HG02678 (cell line): ENCODE data around the gene LRRC58.
"Not testable (repeated sequence)": the region's sequence is repeated elsewhere in the genome, so short reads cannot be mapped to it uniquely, and the experiment has no call there.

ENCODE experiments used
- ATAC-seq: cut with Tn5 transposase; IDR thresholded peaks from one replicate; pipeline ENCODE4 v1.9.1; 2021; ENCODE audit warnings: mild to moderate bottlenecking, moderate library complexity; ENCODE audit not compliant: unreplicated experiment

Gene LRRC58

GRCh38 chr3:120341658-120342346 is 7.4 kb downstream of the LRRC58 start:
- ATAC-seq = no peak

DNA sequence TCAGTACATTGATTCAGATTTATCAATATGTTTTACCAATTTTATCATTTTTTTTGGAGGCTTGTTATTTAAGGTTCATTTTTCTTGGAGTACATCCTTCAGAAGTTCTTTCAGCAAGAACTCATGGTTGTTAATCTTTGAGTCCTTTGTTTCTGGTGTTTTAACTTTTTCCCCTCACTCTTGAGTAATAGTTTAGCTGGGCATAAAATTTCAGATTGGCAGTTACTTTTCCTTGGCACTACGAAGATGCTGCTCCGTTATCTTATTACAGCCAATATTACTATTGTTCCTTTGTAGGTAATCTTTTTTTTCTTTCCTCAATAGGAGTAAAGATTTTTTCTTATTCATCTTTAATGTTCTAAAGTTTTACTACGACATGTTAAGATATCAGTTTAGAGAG is 9.8 kb downstream of the LRRC58 start:
- ATAC-seq = no peak

DNA sequence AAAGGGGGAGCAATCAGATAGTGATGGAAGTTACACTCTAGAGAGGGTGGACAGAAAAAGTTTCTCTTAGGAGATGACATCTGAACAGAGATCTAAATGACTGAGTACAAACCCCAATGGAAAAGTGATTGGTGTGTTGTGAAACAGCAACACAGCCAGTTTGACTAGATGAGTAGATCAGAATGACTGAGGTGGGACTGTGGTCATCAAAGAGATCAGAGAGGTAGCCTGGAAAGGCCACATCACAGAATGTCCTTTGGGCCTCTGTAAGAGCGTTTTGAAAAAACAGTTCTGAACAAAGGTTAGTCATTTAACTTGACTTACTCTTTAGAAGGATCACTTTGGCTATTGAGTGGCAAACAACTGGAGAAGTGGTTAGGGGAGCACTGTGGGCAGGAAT is 10.6 kb downstream of the LRRC58 start:
- no peak for ATAC-seq

GRCh38 chr3:120332646-120333045 is 16.5 kb downstream of the LRRC58 start:
- ATAC-seq = no peak

DNA sequence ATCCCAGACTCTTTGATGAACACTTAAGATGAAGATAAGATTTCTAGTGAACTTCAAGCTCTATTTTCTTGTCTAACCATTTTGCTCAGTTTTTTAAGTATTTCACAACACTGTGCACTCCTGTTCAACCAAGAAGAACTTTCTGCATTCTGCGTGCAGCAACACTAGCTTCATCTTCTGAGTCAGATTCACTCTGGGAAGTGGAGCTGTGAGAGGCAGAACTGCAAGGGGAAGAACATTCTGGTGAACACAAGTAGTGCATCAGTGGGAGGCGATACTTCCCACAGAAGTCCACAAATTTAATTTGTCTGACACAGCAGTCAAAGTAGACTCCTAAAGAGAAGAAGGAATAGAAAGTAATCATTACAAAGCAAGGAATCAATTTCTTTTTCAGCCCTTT is 18.1 kb downstream of the LRRC58 start:
- ATAC-seq = no peak

DNA sequence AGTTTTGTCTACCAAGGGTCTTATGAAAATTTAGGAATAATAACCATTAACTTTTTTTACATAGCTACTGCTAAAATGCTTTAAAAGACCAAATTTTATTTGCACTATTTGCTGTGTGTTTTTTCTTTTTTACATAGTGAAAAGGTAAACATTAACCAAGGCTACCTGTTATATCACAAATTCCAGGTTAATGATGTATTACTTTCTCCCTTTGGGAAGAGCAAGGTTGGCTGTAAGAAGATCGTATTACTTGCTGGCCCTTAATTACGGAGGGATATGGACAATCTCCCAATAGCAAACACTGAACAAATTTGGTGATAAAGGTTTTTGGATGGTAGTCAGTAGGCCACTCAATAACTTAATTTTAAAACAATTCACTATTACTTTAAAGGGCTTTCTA is 22.4 kb downstream of the LRRC58 start:
- no peak for ATAC-seq

DNA sequence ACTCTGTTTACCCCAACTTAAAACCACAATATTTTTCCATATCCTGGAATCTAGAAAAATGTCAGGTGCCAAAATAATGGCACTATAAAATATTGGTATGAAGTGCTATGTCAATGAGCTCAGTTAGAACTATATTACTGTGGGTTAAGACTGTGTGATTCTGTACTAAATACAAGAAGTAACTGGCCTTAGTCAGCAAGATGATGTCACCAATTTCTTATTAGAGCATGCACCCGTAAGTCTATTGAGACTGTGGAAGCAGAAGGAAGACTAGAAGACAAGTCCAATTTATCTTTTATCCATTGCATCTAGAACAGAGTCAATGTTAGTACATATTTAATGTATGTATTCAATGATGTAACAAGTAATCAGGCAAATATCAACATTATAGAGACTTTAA is 25.0 kb downstream of the LRRC58 start:
- ATAC-seq = no peak

DNA sequence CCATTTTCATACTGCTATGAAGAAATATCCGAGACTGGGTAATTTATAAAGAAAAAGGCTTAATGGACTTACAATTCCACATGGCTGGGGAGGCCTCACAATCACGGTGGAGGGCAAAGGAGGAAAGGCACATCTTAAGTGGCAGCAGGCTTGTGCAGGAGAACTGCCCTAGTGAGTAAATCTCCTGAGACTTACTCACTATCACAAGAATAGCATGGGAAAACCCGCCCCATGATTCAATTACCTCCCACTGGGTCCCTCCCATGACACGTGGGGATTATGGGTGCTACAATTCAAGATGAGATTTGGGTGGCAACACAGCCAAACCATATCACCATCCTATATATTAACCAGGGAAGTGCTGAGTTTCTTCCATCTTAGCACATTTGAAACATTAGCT is 25.4 kb downstream of the LRRC58 start:
- not testable (repeated sequence) for ATAC-seq

GRCh38 chr3:120311863-120312794 is 37.0 kb downstream of the LRRC58 start:
- no peak for ATAC-seq

DNA sequence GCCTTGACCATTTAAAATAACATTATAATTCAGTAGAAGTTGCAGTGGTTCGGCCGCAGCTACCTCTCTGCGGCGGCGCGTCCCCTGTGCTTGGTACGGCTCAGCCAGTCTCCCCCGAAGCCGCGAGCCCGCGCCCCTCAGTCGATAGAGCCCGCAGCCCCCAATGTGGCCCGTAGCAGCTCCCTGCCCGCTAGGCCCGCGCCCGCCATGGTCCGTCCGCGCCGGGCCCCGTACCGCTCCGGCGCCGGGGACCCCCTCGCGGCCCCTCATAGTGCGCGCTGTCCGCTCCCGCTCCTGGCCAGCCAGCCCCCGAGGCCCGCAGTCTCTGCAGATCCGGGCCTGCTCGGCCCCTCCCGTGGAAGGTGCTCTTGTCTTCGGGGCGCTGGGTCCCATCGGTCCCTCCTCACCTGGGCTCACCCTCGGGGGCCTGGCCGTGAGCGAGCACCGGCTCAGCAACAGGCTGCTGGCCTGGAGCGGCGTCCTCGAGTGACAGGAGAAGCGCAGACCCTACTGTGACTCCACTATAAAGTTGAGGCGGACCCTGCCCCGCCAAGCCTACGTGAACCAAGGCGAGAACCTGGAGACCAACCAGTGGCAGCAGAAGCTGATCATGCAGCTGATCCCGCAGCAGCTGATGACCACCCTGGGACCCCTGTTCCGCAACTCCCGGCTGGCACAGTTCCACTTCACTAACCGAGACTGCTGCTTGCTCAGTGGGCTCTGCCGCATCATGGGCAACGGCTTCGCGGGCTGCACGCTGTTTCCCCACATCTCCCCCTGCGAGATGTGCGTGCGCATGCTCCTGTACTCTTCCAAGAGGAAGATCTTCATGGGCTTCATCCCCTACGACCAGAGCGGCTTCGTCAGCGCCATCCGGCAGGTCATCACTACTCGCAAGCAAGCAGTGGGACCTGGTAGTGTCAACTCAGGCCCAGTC is 42.4 kb downstream of the LRRC58 start:
- no peak for ATAC-seq

- no peak for ATAC-seq
Observed at GRCh38 chr3:120304616-120305015, 44.5 kb downstream of the LRRC58 start.

DNA sequence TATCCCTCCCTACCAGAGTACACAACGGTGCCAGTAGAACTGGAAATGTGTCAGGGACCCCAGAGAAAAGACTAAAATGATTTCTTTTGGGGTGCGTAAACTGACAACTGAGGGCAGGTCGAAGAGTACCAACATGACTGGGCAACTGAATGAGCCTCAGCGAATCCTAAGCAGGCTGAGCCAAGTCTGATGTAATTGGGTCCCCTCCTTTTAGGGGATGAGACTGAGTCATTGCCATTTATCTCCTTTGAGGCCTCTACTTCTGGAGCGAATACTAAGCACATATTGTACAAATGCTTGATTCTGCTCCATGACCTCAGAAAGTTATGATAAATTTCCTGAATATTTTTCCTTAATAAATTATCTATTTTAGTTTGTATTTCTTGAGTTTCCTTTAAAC is 46.8 kb downstream of the LRRC58 start:
- ATAC-seq = no peak

DNA sequence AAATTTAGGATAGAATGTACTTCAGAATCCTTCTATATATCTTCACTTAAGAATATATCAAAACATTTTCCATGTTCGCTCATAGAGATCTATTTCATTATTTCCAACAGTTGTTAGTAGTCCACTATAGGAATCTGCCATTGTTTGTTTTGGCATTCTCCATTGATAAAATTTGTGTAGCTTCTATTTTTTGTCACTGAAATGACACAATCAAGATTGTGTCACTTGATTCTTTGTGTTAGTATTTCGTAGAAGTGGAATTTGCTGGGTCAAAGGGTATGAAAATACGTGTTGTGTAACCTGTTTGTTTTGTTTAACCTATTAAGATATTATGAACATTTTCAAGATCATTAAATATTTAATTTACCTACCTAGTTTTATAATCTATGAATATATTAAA is 48.2 kb downstream of the LRRC58 start:
- ATAC-seq = no peak

- ATAC-seq = no peak
Observed at GRCh38 chr3:120299403-120299802, 49.8 kb downstream of the LRRC58 start.

DNA sequence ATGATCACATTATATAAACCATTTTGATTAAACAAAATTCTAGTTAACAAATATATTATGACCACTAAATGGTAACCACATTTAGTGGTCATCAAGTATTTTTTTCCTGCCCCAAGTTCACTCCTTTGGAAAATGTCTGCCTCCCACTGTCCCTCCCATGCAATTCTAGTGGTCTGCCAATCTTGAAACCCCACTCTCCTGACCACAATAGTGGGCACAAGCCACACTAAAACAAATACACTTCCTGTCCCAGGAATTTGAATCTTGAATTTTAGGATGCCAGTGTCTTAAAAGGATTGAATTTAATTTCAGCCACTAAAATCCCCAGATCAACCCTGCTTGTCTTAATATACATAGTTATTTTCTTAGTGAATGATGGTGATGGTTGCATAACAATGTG is 50.2 kb downstream of the LRRC58 start:
- no peak for ATAC-seq

GRCh38 chr3:120291552-120291951 is 57.6 kb downstream of the LRRC58 start:
- ATAC-seq = not testable (repeated sequence)

DNA sequence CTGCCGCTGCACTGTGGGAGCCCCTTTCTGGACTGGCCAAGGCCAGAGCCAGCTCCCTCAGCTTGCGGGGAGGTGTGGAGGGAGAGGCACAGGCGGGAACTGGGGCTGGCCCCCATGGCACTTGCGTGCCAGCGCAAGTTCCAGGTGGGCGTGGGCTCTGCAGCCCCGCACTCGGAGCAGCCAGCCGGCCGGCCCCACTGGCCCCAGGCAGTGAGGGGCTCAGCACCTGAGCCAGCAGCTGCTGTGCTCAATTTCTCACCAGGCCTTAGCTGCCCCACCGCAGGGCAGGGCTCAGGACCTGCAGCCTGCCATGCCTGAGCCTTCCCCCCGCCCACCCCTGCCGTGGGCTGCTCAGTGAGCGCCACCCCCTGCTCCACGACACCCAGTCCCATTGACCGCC is 59.5 kb downstream of the LRRC58 start:
- ATAC-seq = no peak

DNA sequence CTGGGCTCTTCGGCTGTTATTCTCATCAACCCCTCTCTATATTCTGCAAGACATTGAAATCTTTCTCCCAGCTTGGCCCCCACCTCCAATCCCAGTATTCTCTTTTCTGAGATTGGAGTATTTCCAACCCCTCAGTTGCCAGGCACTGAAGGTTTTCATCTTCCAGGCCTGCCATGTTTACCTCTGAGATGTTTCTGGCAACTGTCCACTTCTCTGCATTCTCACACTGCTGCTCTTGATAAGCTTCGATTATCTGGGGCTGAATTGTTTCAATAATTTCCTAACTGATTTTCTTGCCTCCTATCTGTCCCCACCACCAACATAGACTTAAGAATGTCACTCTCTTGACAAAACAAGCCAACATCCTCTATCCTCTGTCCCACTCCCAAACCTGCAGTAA is 62.7 kb downstream of the LRRC58 start:
- ATAC-seq = no peak

DNA sequence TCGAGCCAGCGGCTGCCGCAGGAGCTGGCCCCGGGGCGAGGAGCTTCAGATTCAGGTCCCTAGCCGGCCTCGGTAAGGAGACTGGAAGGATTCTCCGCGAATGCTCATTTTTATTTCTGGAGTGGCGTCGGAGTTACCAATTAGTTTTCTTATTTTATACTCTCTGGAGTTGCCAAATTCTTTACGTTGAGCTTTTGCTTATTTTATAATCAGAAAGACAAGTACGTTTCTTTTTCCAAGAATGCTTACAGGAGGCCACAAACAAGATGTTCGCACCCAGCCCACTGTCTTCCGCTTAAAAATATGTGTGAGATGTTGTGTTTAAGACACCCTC is 63.7 kb downstream of the LRRC58 start:
- ATAC-seq = no peak

- ATAC-seq = no peak
Observed at GRCh38 chr3:120284747-120285507, 64.2 kb downstream of the LRRC58 start, which contains the start of gene GPR156. GPR156 (minus strand) TSS chr3:120285222; CDS start chr3:120244098, 41,124 bp downstream.
